ENCODE measurements around the gene NSUN2.
"Not testable (repeated sequence)": the region's sequence is repeated elsewhere in the genome, so short reads cannot be mapped to it uniquely, and the experiment has no call there.

Gene NSUN2

DNA sequence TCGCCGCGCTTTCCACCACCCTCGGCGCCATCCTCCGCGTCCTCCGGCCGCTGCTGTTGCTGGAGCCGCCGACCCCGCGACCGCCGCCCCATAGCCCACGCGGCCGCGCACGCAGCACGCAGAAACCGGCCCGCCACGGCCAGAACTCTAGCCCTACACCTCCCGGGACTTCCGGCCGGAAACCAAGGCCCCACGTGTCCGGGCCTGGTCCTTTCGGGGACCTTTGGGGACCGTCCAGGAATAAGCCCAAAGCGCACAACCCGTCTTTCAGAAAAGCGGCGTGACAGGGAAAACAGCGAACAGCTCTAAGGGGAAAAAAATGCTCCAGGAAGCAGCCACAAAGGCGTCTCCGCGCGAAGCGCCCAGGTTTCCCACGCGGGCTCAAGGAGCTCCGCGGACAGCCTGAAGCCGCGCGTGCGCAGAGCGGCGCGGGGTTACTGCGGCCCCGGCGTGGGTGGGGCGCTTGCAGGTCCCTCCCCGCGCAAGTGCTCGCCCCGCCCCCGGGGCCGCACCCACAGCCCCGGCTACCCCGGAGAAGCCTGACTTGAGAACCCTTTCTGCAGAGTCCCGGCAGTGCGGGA, at the start of gene NSUN2, which contains the start of gene SRD5A1:
TSS of gene NSUN2 (minus strand) at position 157 of the 581 bp plus-strand sequence. CDS start at position 92, 65 bp downstream.
TSS of gene SRD5A1 (plus strand) at position 553 of the 581 bp plus-strand sequence. CDS start 137 bp downstream, outside the sequence.
- peak; percentile 89 to 90 for ATAC-seq

DNA sequence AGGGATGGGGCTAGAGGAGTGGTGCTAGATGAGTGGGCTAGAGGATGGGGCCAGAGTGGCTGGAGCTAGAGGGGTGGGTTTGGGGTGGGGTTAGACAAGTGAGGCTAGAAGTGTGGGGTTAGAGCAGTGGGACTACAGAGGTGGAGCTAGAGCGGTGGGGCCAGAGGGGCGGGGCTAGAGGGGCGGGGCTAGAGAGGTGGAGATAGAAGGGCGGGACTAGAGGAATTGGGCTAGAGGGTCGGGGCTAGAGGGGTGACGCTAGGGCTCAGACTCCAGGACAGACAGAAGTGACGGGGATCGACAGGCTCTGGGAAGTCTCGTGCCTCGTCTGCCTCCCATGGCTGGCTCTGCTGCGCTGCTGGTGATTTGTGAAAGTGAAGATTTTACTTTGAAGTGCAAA, 49.4 kb upstream of the NSUN2 start:
- ATAC-seq = no peak

DNA sequence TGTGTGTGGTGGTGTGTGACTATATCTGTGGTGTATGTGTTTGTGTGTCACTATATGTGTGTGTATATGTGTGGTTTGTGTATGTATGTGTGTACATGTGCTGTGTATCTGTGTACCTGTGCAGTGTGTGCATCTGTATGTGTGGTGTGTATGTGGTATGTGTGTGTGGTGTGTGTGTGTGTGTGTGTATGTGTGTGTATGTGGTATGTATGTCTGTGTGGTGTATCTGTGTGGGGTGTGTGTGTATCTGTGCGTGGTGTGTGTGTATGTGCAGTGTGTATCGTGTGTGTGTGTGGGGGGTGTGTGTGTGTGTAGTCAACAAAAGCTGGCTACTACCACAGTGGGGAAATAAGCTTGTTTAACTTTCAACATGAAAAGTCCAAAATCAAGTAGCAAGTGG, 48.8 kb upstream of the NSUN2 start:
- ATAC-seq = no peak

DNA sequence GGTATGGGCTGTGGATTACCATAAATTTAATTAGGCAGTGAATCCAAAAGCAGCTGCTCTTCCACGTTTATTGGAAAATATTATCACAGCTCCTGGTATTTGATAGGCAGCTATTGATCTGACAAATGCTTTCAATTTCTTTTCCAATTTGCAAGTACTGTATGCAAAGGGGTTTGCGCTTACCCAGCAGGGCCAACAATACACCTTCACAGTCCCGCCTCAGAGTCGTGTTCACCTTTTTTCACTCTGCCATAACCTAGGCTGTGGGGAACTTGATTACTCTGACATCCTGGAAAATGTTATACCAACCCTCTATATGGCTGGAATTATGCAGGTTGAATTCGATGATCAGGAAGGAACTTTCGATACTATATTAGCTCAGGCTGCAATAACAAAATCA, 48.1 kb upstream of the NSUN2 start:
- ATAC-seq = no peak

DNA sequence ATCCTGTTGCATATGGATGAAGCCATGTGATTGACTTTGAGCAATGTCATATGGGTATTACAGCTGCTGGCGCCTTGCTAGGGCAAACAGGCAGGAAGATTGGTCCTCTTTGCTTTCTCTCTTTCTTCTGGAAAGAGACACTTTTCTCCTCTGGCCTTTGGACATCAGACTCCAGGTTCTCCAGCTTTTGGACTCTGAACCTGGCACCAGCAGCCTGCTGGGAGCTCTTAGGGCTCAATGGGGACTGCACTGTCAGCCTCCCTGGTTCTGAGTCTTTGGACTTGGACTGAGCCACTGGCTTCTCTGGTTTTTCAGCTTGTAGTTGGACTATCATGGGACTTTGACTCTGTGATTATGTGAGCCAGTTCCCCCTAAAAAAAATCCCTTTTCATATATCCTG, 45.5 kb upstream of the NSUN2 start:
- no peak for ATAC-seq

DNA sequence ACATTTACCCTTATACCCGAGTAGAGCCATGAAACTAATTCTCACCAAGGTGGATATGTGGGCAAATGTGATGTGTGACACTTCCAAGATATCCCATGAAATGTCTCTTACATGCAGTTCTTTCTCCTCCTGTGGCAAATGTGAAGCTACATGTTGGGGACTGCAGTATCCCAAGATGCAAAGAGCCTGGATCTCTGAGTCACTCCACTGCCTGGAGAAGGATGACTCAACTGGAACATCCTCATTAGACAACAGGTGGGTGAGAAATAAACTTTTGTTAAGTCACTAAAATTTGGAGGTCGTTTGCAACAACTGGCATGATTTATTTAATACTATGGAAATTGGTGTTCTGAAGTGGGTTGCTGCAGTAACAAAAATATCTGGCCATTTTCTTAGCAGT, 43.9 kb upstream of the NSUN2 start:
- no peak for ATAC-seq

DNA sequence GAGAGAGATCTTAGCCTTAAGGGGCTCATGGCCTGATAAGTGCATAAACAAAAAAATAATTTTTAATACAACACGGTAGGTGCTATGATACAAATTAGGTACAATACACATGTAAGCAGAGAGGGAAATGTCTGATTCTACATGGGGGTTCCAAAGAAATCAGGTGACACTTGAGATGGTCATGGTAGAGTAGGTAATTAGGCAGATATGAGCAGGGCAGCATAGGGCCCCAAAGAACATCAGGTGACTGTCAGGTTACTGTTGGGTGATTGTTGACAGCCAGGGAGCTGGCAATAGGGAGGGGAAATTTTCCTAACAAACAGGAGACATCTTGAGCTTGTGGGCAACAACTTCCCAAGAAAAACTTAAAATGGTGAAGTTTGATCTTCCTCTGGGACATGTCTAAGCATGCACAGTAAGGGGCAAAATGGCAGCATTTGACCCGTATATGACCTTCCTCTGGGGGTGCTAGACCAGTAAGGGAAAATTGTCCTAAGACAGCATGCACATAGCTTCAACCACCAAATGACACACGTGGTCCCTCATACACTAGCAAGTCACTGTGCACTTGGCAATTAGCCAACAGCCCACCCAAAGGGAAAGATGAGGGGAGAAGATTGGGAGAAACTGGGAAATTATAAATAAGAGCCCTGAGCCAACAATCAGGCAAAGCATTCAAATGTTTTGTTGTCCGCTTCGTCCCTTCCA, 43.1 kb upstream of the NSUN2 start:
- ATAC-seq = no peak

DNA sequence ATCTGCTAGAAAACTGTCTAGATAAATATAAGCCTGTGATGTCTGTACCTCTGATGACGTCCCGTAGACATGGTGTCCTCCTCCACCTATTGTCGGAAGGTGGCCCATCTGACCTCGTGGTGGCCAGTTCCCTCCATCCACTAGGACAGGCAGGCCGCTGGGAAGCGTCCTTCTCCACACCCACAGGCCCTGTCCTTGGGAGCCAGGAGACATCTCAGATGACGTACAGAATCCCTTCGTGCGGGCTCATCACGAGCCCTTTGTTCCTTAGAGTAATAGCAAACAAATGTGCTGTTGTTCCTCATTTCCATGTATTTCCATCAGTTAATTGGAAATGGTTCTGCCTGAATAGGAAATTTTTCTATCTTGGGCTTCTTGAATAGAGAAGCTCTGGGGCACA, 42.0 kb upstream of the NSUN2 start:
- no peak for ATAC-seq

DNA sequence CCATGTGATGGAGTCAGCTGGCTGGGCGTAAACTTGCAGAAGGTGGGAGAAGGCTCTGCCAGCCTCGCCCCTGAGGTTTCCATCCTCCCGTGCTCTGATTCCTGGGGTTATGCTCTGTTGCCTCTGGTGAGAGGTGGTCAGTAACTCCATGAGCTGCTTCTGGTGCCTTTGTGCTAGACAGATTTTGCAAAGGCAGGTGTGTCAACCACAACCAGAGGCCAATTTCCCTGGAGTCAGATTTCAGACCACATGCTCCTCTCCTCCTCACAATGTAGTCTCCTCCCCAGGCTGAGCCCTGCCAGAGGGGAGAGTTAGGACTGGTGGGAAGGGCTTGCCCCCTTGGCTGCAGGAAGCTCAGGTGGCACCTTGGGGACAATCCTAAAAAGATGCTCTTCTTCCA, 41.6 kb upstream of the NSUN2 start:
- ATAC-seq = no peak

DNA sequence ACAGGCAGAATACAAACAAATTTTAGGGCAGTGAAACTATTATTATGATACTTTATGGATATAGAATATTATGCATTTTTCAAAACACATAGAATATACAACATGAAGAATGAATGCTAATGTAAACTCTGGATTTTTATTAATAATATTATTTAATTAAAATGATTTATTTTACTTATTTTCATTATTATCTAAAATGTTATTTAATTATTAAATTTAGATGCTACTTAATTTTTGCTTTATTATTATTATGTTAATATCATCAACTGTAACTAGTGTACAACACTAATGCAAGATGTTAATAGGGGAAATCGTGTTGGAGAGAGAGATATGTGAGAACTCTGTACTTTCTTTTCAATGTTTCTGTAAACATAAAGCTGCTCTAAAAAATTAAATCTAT, 41.1 kb upstream of the NSUN2 start:
- no peak for ATAC-seq

DNA sequence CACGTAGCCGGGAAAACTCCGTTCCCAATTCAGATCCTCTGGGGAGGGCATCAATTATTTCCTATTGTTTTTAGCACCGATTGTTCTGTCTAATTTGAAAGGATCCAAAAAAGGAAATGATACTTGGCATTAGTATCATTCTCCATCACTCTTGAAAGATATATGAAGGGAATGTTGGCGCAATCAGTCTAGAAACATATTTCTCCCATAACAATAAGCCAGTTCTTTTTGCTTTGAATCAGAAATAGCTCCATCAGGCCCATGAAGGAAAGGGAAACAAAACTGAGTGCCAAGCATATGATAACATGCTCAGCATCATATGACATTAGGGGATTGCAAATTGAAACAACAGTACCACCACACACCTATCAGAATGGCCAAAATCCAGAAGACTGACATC, 40.2 kb upstream of the NSUN2 start:
- ATAC-seq = no peak

DNA sequence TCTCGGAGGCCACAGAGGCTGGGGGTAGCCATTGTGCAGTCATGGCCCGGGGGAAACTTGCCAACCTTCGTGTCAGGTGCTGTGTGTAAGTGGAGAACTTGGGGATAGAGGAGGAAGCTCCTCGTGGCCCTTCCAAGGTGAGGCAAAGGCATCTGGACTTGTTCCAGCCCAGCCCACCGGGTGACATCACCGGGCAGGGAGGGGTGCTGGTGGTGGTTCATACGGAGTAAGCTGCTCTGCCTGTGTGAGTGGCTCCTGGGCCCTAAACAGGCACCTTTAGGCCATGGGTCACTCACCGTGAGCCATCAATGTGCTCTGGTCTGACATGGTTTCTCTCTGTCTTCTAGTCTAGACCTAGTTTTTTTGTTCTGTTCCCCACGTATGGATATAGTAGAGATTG, 35.9 kb upstream of the NSUN2 start:
- not testable (repeated sequence) for ATAC-seq

DNA sequence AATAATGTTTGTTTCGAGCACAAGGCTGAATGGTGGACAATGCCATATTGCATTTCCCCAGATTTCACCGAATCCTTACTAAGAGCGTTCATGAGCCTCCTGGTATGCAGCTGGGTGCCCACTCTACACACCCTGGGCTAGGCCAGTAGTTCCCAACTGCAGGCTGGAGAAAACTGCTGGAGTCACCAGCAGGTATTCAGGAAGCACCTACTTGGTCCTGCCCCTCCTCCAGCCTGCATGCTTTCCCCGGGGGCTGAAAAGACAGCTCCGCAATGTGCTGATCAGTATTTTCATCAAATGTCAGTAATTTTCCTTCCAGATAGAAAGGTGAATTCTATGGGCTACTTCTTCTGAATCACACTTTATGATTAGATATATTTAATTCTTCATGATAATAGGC, 34.8 kb upstream of the NSUN2 start:
- no peak for ATAC-seq

DNA sequence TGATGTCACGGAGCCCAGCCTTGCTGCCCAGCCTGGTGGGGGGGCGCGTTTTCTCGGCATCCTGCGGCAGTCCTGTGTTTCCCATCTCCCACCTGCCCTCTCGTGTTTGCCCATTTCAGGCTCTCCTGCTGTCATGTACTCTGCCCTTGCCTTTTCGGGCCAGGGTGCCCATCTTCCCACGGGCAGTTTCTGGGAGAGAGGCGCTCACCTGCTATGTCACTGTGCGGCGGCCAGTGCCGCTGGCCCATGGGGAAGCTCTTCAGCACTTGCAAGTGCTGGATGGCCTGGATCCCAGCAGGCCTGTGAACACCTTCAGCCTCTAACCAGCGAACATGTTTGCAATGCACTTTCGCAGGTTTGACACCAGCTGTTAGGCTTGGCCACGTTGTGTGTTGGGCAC, 33.9 kb upstream of the NSUN2 start:
- ATAC-seq = no peak

DNA sequence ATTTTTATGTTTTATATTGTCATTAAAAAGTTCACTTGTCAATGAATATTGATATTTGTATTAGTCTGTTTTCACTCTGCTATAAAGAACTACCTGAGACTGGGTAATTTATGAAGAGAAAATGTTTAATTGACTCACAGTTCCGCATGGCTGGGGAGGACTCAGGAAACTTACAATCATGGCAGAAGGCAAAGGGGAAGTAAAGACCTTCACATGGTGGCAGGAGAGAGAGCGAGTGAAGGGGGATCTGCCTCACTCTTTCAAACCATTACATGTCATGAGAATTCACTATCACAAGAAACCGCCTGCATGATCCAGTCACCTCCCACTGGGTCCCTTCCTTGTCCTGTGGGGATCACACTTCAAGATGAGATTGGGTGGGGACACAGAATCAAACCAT, 27.8 kb upstream of the NSUN2 start:
- peak; percentile 13 to 25 for ATAC-seq

DNA sequence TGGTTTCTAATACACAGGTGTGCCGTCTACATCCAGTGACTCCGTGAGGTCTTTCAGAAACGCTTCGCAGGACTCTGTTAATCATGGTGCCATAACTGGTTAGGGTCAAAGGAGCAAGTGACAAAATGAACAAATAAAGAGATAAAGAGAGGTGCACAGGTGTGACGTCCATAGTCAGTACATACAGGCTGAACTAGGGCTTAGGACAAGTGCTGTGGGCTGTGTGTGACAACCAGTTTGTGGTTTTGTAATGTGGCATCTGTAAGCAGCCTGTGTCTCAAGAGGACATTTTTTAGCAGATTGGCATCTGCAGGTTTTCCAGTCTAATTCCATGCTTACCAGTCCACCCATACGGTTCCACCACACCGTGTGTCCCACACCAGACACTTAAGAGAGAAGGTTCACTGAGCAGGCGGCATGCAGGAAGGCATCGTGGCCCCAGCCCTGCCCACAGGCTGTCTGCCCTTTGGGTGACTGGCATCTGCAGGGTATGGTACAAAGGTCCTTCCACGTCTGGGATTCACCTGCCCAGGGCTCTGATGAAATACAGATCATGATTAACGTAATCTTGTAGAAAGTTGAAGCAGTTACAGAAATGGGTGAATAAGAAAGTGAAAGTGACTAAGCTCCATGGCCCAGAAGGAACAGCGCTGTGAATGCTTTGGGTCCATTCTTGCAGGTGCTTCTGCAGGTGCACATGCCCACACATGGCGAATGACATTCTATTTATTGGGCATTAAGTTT, 27.3 kb upstream of the NSUN2 start:
- ATAC-seq = peak; percentile 53 to 83

DNA sequence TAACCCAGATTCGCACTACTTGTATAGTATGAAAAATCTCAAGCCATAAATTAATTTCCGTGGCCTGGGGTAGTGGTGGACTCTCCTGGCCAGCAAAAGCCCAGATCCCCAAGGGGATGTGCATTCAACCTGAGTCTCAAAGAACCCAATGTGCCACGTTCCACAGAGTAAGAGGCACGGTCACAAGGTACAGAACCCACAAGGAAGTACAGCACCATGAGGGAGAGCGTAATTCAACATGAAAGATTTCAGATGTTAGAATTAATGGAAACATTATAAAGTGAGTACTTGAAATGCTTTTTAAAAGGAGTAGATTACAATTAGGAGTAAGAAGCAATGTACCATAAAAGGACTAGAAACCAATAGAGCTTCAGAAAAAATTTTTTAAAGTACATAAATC, 23.8 kb upstream of the NSUN2 start:
- ATAC-seq = no peak

DNA sequence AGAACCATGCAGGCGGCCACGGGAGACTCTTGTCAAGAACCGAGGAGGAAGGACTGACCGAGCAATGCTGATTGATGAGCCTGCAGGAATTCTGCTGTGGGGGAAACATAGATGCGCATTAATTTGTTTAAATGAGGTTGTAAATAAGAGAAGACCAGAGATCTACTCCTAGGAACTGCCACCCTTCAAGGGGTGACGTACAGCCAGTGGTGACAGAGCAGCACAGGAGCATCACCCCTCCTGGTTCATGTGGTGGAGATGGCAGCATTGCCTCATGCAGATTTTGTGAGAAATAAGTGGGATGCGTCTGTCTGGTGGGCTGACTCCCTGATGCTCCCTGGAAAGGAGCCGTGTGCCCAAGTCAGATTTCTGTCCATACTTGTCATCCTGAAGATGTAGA, 22.6 kb upstream of the NSUN2 start:
- ATAC-seq = no peak

DNA sequence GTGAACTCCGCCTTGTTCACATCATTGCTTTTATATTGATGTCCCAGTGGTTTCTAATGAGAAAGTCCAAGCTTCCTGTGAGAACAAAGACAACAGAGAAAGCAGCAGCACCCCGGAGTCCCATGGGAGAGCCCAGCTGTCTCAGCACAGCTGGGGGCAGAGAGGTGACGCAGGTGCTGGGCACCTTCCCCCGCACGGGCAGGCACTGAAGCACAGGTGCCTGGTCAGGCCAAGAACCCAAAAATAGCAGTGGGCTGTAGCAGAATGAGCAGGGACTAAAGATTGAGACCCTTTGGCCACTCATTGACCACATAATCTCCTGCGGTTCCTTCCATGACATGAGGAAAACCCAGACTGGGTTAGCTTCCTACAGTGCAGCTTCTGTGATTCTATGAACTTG, 19.2 kb upstream of the NSUN2 start:
- ATAC-seq = no peak

DNA sequence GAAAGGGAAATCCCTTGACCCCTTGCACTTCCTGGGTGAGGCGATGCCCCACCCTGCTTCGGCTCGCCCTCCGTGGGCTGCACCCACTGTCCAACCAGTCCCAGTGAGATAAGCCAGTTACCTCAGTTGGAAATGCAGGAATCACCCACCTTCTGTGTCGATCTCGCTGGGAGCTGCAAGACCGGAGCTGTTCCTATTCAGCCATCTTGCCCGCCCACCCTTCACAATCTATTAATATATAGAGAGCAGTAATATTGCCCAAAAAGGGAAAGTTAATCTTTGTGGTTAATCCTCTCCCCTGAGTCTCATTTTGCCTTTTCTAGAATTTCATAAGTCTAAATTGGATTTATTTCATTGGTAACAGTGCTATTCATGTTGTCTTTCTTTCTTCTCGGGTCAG, 16.8 kb upstream of the NSUN2 start:
- no peak for ATAC-seq

DNA sequence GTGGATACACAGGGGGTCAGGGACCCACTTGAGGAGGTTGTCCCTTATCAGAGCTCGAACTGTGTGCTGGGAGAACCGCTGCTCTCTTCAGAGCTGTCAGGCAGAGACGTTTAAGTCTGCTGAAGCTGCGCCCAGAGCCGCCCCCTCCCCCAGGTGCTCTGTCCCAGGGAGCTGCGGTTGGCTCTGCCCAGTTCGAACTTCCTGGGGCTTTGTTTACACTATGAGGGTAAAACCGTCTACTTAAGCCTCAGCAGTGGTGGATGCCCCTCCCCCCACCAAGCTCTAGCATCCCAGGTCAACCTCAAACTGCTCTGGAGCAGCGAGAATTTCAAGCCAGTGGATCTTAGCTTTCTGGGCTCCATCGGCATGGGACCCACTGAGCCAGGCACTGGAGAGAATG, 16.3 kb upstream of the NSUN2 start:
- no peak for ATAC-seq

DNA sequence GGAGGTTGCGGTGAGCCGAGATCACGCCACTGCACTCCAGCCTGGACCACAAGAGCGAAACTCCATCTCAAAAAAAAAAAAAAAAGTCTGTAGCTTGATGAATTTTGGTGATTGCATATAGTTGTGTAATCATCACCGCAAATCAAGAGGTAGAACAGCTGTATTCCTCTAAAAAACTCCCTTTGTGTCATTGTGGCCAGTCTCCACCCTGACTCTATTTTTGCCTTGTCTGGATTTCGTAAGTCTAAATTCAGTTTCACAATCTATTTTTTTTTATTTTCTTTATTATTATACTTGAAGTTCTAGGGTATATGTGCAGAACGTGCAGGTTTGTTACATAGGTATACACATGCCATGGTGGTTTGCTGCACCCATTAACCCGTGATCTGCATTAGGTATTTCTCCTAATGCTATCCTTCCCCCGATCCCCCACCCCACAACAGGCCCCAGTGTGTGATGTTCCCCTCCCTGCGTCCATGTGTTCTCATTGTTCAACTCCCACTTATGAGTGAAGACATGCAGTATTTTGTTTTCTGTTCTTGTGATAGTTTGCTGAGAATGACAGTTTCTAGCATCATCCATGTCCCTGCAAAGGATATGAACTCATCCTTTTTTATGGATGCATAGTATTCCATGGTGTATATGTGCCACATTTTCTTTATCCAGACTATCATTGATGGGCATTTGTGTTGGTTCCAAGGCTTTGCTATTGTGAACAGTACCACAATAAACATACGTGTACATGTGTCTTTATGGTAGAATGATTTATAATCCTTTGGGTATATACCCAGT, 12.9 kb upstream of the NSUN2 start:
- ATAC-seq = not testable (repeated sequence)

DNA sequence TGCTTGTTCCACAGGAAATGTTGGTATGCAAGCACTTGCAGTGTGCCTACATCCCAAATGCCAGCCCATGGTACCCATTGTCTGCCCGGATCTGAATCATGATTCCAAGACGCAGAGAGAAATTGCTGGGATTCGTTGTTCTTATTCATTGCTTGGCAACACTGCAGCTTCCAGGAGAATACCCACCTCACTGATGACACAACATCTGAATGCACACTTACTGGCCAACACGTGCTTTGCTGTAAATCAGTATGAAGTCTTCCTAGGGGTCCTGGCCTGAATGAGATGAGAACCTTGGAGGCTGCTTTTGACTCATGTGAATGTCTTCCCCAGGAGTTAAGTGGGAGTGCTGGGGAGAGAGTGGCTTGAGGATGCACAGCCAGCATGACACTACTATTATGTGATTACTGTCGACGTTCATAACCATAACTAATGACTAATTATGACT, 12.0 kb upstream of the NSUN2 start:
- ATAC-seq = no peak

Data from activated CD4-positive, CD25-positive, alpha-beta regulatory T cell treated with anti-CD3 and anti-CD28 coated beads, Interleukin-2, amount 50 U/mL, for 24 hours (primary cell).